ENCODE results near the gene OR9Q1. TPM values are rescaled to one million over a fixed set of nuclear protein-coding genes. Genes with fewer than 3 reads are reported as not detected.
"Not testable (repeated sequence)": the region's sequence is repeated elsewhere in the genome, so short reads cannot be mapped to it uniquely, and the experiment has no call there.

The OR9Q1 gene
- polyA plus RNA-seq, 3 donors from 2014 or later, result not detected

- Mint-ChIP-seq H3K36me3 (no peaks in the 10 kb centered on the region), H3K4me1 (no peaks in the 10 kb centered on the region), H3K27me3 (ENCODE audit: low read depth in 3 of 3) (no peaks in the 10 kb centered on the region), H3K9me3 (peaks cover 0 to 3% (median 0%) of the 10 kb centered on the region in 6 donors), H3K27ac (no peak overlapping the region), H3K4me3 (no peak overlapping the region)
- no peak for DNase-seq
Observed at GRCh38 chr11:58192229-58192628, 168.5 kb downstream of the OR9Q1 start.

- H3K9me3 Mint-ChIP-seq, result peaks cover 0 to 12% (median 3%) of the 10 kb centered on the region in 6 donors
- no peaks in the 10 kb centered on the region for H3K36me3 Mint-ChIP-seq
- no peak for DNase-seq
- no peaks in the 10 kb centered on the region for H3K27me3 Mint-ChIP-seq (ENCODE audit: low read depth in 3 of 3)
- no peak overlapping the region for H3K4me3 Mint-ChIP-seq
- no peaks in the 10 kb centered on the region for H3K4me1 Mint-ChIP-seq
- H3K27ac Mint-ChIP-seq, result no peak overlapping the region
Observed at GRCh38 chr11:58193391-58193790, 169.7 kb downstream of the OR9Q1 start.

DNA sequence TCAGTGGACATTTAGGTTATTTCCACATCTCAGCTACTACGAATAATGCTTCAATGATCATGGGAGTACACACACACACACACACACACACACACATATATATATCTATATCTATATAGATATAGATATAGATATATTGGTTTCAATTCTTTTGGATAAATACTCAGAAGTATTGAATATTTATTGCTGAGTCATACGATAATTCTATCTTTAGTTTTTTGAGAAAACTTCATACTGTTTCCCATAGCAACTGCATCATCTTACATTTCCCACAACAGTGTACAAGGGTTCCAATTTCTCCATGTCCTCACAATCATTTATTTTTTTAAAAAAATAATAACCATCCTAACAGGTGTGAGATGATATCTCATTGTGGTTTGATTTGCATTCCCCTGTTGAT lies 172.3 kb downstream of the OR9Q1 start:
- DNase-seq, result no peak
- Mint-ChIP-seq H3K27ac (no peak overlapping the region), H3K4me3 (no peak overlapping the region), H3K9me3 (peaks cover 0 to 17% (median 3%) of the 10 kb centered on the region in 6 donors), H3K27me3 (ENCODE audit: low read depth in 3 of 3) (no peaks in the 10 kb centered on the region), H3K36me3 (no peaks in the 10 kb centered on the region), H3K4me1 (no peaks in the 10 kb centered on the region)

- Mint-ChIP-seq H3K4me1 (no peaks in the 10 kb centered on the region), H3K27ac (no peak overlapping the region), H3K36me3 (no peaks in the 10 kb centered on the region), H3K4me3 (no peak overlapping the region), H3K9me3 (peaks cover 0 to 17% (median 4%) of the 10 kb centered on the region in 6 donors), H3K27me3 (ENCODE audit: low read depth in 3 of 3) (peaks cover 0 to 4% (median 1%) of the 10 kb centered on the region in 3 donors)
- DNase-seq, result no peak
Observed at GRCh38 chr11:58199271-58199670, 175.6 kb downstream of the OR9Q1 start.

GRCh38 chr11:58204042-58204441 lies 180.4 kb downstream of the OR9Q1 start, which contains the start of gene OR1S2:
OR1S2 (minus strand) TSS chr11:58204142; CDS start chr11:58204142, 0 bp downstream.
- DNase-seq, result no peak
- Mint-ChIP-seq H3K36me3 (no peaks in the 10 kb centered on the region), H3K27ac (no peak within 1 kb of the TSS), H3K4me3 (no peak within 1 kb of the TSS), H3K9me3 (peaks cover 0 to 4% (median under 1%) of the 10 kb centered on the region in 6 donors), H3K27me3 (ENCODE audit: low read depth in 3 of 3) (peaks cover 0 to 10% (median 3%) of the 10 kb centered on the region in 3 donors), H3K4me1 (no peaks in the 10 kb centered on the region)

DNA sequence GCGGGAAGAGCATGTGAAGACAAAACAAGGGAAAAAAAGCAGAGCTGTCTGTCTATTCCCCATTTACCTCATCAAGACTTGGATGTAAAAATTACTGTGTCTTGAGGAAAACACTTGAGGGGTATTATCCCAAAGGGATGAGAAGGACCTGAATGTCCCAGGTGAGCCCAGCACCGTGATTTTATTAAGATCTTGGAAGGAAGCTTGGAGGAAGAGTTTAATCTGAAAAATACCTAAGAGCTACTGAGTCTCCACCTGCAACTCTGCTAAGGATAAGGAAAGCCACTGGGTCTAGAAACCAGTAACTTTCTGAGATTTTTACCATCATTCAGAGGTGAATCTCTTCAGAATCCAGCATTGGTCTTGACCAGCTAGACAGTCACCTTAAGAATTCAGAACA lies 188.7 kb downstream of the OR9Q1 start, which contains the start of gene OR1S1:
Gene OR1S1, plus strand, starts transcription at position 301 of the 400 bp plus-strand sequence.
- H3K36me3 Mint-ChIP-seq; H3K27ac Mint-ChIP-seq; DNase-seq; H3K9me3 Mint-ChIP-seq; H3K4me3 Mint-ChIP-seq; H3K4me1 Mint-ChIP-seq; H3K27me3 Mint-ChIP-seq (ENCODE audit: low read depth in 3 of 3): not testable (repeated sequence)

- Mint-ChIP-seq H3K4me1 (no peaks in the 10 kb centered on the region), H3K4me3 (no peak overlapping the region), H3K36me3 (no peaks in the 10 kb centered on the region), H3K27me3 (ENCODE audit: low read depth in 3 of 3) (peaks cover 2 to 4% (median 3%) of the 10 kb centered on the region in 3 donors), H3K9me3 (peaks cover 0 to 2% (median 0%) of the 10 kb centered on the region in 6 donors), H3K27ac (no peak overlapping the region)
- no peak for DNase-seq
Observed at GRCh38 chr11:58216476-58216875, 192.8 kb downstream of the OR9Q1 start.

- H3K9me3 Mint-ChIP-seq, result peaks cover 0 to 2% (median 0%) of the 10 kb centered on the region in 6 donors
- no peak overlapping the region for H3K27ac Mint-ChIP-seq
- DNase-seq, result no peak
- H3K36me3 Mint-ChIP-seq, result no peaks in the 10 kb centered on the region
- no peaks in the 10 kb centered on the region for H3K4me1 Mint-ChIP-seq
- H3K27me3 Mint-ChIP-seq (ENCODE audit: low read depth in 3 of 3), result peaks cover 2 to 5% (median 3%) of the 10 kb centered on the region in 3 donors
- H3K4me3 Mint-ChIP-seq, result no peak overlapping the region
Observed at GRCh38 chr11:58222721-58223120, 199.0 kb downstream of the OR9Q1 start.

DNA sequence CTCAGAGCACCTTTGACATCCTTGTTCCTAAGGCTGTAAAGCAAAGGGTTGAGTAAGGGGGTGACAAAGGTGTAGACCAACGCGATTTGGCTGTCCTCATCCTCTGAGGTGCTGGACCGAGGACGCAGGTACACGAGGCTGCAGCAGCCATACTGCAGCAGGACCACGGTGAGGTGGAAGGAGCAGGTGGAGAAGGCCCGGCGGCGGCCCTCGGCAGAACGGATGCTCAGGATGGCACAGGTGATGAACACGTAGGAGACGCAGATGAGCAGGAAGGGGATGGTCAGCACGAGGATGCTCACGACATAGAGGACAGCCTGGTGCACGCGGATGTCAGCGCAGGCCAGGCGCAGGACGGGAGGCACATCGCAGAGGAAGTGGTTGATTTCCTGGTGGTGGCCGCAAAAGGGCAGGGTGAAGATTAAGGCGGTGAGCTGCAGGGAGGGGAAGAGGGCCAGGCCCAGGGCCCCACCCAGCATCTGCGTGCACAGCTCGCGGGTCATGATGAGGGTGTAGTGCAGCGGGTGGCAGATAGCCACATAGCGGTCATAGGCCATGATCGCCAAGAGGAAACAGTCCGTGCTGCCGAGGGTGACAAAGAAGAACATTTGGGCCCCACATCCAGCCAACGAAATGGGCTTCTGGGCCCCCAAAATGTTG lies 204.4 kb downstream of the OR9Q1 start:
- no peaks in the 10 kb centered on the region for H3K36me3 Mint-ChIP-seq
- H3K4me3 Mint-ChIP-seq, result no peak overlapping the region
- no peaks in the 10 kb centered on the region for H3K4me1 Mint-ChIP-seq
- H3K9me3 Mint-ChIP-seq, result peaks cover 0 to 2% (median 0%) of the 10 kb centered on the region in 6 donors
- no peak overlapping the region for H3K27ac Mint-ChIP-seq
- peaks cover 0 to 6% (median 5%) of the 10 kb centered on the region in 3 donors for H3K27me3 Mint-ChIP-seq (ENCODE audit: low read depth in 3 of 3)
- DNase-seq, result no peak

Other genes with a start within 250 kb of the OR9Q1 start
- not detected for gene OR6Q1, start 7.1 kb downstream of the OR9Q1 start, polyA plus RNA-seq
- gene OR9I1, start 101.6 kb downstream of the OR9Q1 start, polyA plus RNA-seq, result not detected
- not detected for gene OR9Q2, start 165.2 kb downstream of the OR9Q1 start, polyA plus RNA-seq
- gene OR1S2, start 180.3 kb downstream of the OR9Q1 start, polyA plus RNA-seq, result not detected
- gene OR1S1, start 188.8 kb downstream of the OR9Q1 start, polyA plus RNA-seq, result not detected
- not detected for gene OR10Q1, start 205.0 kb downstream of the OR9Q1 start, polyA plus RNA-seq
- not detected for gene OR10W1, start 244.4 kb downstream of the OR9Q1 start, polyA plus RNA-seq

Data from immature natural killer cell (primary cell).